Measurements from ENCODE around the gene HSD17B2. TPM values are rescaled to one million over a fixed set of nuclear protein-coding genes. Genes with fewer than 3 reads are reported as not detected.
A peak's percentile ranks its signal among the peaks of the same experiment; 100 is the strongest.

Gene HSD17B2
- total and polyA plus RNA-seq, 2 of the 4 experiments (the other 2 are of a cell fraction): 0.12 to 0.18 TPM

DNA sequence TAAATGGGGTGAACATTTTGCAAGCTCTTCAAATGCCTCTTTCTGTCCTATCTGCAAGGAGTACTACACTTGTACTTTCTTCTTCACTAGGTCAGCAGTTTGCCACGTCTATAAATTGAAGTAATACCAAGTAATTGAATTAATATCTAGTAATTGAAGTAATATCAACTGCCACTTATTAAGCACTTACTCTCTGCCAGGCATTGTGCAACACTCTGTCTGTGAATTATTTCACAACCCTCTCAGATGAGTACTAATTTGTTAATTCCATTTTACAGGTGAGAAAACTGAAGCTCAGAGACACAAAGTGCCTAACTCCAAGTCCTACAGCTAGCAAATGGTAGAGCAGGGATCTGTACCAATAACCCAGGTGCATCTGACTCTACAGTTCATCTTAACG lies 27.9 kb upstream of the HSD17B2 start:
- H3K23ac ChIP-seq (ENCODE audit: low read depth, low read length): no peak overlapping the region
- no peaks in the 10 kb centered on the region for H4K20me1 ChIP-seq (ENCODE audit: insufficient read depth, low read length)
- H3K14ac ChIP-seq (replicated peaks; ENCODE audit: low read depth, low read length): no peak overlapping the region
- no CpG with 5 or more reads among the region's 2 CpGs for WGBS, 2 experiments (ENCODE audit: extremely low coverage in 2 of 2, insufficient read length in 1 of 2)
- in situ Hi-C loops (cut with MboI; ENCODE audit: low sequenced_read_pairs) (no loop called here), dilution Hi-C loops (cut with HindIII; ENCODE audit: low sequenced_read_pairs, unreplicated experiment) (no loop called here), intact Hi-C loops (cut with micrococcal nuclease) (no loop called here)
- ChIA-PET POLR2A (ENCODE audit: unreplicated experiment) (no interaction called here), CTCF (no interaction called here)
- H3K4me2 ChIP-seq (ENCODE audit: low read depth, low read length): no peak overlapping the region
- H3K9ac ChIP-seq (ENCODE audit: low read depth, low read length): no peak overlapping the region
- no peak overlapping the region for H2BK20ac ChIP-seq (ENCODE audit: low read depth, low read length)
- H4K8ac ChIP-seq (ENCODE audit: low read depth in 2 of 2, low read length in 2 of 2): no peak overlapping the region
- H3K18ac ChIP-seq (ENCODE audit: low read depth, low read length): no peak overlapping the region
- H4K91ac ChIP-seq (ENCODE audit: insufficient read depth, low read depth, low read length): no peak overlapping the region
- H4K5ac ChIP-seq (ENCODE audit: low read depth, low read length): no peak overlapping the region
- no peak overlapping the region for H3K27ac ChIP-seq (ENCODE audit: insufficient read depth, low read length)
- H3K4ac ChIP-seq (ENCODE audit: low read depth, low read length): no peak overlapping the region
- no peak overlapping the region for H2BK120ac ChIP-seq (ENCODE audit: low read depth, low read length)
- no peak overlapping the region for H2AK9ac ChIP-seq (replicated peaks; ENCODE audit: low read depth, low read length, poor library complexity)
- TF ChIP-seq CEBPB (IDR thresholded peaks at IDR 0.05; ENCODE audit: low read depth, low read length): peak; percentile 44; the same call in 1 of the 2 replicates
- TF ChIP-seq BHLHE40 (IDR thresholded peaks at IDR 0.05; ENCODE audit: low read depth, low read length): no peak
- TF ChIP-seq, protein P1, sequence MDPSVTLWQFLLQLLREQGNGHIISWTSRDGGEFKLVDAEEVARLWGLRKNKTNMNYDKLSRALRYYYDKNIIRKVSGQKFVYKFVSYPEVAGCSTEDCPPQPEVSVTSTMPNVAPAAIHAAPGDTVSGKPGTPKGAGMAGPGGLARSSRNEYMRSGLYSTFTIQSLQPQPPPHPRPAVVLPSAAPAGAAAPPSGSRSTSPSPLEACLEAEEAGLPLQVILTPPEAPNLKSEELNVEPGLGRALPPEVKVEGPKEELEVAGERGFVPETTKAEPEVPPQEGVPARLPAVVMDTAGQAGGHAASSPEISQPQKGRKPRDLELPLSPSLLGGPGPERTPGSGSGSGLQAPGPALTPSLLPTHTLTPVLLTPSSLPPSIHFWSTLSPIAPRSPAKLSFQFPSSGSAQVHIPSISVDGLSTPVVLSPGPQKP (IDR thresholded peaks at IDR 0.05; ENCODE audit: borderline replicate concordance, low read depth, low read length): no peak
- TF ChIP-seq MAZ (IDR thresholded peaks at IDR 0.05; ENCODE audit: borderline replicate concordance, low read depth, low read length): no peak
- TF ChIP-seq RCOR1 (IDR thresholded peaks at IDR 0.05; ENCODE audit: insufficient replicate concordance, low read length): no peak
- TF ChIP-seq FOS (IDR thresholded peaks at IDR 0.05; ENCODE audit: low read depth, low read length): no peak
- TF ChIP-seq CHD1 (IDR thresholded peaks at IDR 0.05; ENCODE audit: low read depth, low read length): no peak
- TF ChIP-seq MXI1 (IDR thresholded peaks at IDR 0.05; ENCODE audit: borderline replicate concordance, low read depth, low read length): no peak
- no peak overlapping the region for H3K4me3 ChIP-seq (ENCODE audit: insufficient read depth, low read depth, low read length)
- ATAC-seq (ENCODE audit: low read depth): no peak
- no peaks in the 10 kb centered on the region for H3K79me1 ChIP-seq (ENCODE audit: low read depth in 1 of 2, low read length in 2 of 2)
- peaks cover 11% of the 10 kb centered on the region for H3K27me3 ChIP-seq (ENCODE audit: control insufficient read depth, insufficient read depth, low read length)
- no TSS peak for BruUV-seq (replicated peaks)
- DNase-seq: no peak
- no peaks in the 10 kb centered on the region for H3K9me1 ChIP-seq (ENCODE audit: insufficient read depth, low read length)
- no peak overlapping the region for H2BK15ac ChIP-seq (ENCODE audit: low read depth, low read length)
- H3K4me1 ChIP-seq (ENCODE audit: control insufficient read depth, insufficient read depth, low read length): no peaks in the 10 kb centered on the region
- H2BK5ac ChIP-seq (ENCODE audit: low read depth, low read length, poor library complexity, severe bottlenecking): no peak overlapping the region
- no peak overlapping the region for H2AK5ac ChIP-seq (ENCODE audit: low read depth, low read length)
- peaks cover 1% of the 10 kb centered on the region; the same call in 1 of the 2 replicates for H3K36me3 ChIP-seq (ENCODE audit: control insufficient read depth, insufficient read depth, low read length)
- peaks cover 7% of the 10 kb centered on the region for H3K9me3 ChIP-seq (ENCODE audit: control insufficient read depth, insufficient read depth, low read length)
- H3K56ac ChIP-seq (ENCODE audit: extremely low read depth, insufficient read depth, low read length): no peak overlapping the region
- H2AFZ ChIP-seq (replicated peaks; ENCODE audit: low read length, poor library complexity): no peak overlapping the region

All from IMR-90 (cell line).